DMS153 treated with DMSO at 0.1 percent for 48 hours (cell line): ENCODE results near the gene CCDC197.

Source experiments
- DNase-seq: peaks from one replicate; lab custom pipeline; 2025; ENCODE audit not compliant: unreplicated experiment; lab: John Stamatoyannopoulos, UW

The CCDC197 gene

DNA sequence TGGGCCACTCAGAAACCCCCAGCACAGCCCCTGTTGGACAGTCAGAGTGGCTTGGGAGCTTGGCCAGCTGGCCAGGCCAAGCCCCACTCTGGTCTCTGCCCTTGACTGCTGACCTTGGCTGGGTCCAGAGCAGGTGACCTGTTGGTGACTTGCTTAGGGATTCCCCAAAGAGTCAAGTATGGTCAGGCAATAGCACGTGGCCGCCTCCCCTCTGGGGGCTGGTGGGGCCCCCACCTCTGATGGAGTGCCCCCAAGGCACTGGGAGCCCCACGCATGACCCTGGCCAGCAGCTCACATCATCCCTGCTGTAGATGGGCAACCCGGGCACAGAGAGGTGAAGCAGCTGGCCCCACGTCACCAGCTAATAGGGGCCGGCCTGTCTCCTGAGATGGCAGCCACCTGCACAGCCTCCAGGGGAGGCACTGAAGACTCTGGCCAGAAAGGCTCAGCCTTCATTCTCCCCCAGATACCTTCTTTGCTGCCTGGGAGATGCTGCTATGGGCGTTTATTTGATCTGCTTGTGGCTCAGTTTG is 1.8 kb downstream of the CCDC197 start:
- no peak for DNase-seq

DNA sequence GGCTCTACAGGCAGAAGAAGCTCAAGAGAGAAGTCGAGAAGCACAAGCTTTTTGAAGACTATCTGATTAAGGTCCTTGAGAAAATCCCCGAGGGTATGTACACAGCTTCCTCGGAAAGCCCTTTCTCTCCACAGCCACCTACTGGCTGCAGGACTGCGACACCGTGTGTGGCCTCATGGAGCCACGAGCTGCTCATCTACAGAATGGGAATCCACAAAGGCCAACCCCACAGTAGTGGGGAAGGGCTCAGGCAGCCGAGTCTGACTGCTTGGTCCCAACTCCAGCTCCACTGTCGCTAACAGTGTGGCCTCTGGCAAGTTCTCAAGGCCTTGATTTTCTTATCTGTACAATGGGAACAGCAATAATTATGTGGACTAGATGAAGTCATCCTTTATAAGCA is 2.5 kb downstream of the CCDC197 start:
- DNase-seq: no peak

DNA sequence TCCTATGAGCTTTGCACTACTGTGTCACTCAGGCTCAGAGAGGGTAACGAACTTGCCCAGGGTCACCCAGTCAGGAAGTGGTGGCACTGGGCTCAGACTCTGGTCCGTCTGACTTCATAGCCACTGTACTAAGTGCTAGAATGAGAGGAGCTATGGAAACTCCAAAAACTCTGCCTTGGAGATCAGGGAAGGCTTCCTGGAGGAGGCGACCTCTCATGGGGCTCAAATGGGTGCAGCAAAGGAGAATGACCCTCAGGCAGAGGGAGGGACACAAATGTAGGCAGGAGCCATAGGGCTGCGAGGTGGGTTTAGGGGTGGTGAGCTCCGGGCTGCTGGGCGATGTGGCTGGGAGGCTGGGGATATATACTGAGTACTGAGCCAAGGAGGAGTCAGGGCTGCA is 3.2 kb downstream of the CCDC197 start:
- DNase-seq: no peak

DNA sequence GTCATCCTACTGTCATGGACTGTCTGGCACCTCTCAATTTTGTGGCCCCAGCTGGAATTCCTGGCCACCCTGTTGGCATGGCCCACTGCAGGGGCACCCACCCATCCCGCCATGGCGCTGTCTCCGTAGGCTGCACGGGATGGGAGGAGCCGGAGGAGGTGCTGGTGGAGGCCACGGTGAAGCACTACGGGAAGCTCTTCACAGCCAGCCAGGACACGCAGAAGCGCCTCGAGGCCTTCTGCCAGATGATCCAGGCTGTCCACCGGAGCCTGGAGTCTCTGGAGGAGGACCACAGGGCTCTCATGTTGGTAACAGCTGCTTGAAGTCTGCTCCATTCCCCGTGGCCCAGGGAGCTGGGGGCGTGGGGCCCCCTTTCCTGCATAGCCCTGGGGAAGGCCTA is 3.9 kb downstream of the CCDC197 start:
- DNase-seq: no peak

DNA sequence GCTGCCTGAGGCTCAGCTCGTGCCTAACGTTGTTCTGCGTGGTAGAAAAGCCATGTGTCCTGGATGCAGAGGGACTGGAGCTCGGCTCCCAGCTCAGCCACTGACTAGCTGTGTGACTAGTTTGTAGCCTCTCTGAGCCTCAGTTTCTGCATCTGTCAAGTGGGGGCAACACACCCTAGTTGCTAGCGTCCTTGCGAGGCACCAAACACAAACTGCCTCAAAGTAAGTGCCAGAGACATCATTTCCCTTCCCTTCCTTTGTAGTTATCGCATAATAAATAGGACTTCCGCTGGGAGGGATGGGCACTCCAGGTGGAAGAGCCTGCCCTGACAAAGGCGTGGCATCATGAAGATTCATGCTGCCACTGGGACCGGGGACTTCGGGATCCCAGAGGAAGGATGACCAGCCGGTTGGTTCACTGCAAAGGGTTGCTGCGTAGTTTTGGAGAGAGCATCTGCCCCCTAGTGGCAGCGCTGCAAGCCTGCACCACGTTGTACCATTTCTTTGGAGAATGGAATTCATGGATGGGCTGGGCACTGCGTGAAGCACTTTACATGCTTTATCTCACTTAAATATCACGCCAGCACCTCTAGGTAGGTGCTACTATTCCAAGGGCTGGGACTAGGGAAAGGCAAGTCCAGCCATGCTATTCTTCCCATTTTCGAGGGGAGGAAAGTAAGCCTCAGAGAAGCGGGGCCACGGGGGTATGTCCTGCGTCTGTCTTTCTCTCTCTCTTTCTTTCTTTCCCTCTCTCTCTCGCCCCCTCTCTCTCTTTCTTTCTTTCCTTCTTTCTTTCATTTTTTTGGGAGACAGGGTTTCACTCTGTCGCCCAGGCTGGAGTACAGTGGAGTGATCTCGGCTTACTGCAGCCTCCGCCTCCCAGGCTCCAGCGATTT is 4.6 kb downstream of the CCDC197 start:
- peak; percentile 55 for DNase-seq

DNA sequence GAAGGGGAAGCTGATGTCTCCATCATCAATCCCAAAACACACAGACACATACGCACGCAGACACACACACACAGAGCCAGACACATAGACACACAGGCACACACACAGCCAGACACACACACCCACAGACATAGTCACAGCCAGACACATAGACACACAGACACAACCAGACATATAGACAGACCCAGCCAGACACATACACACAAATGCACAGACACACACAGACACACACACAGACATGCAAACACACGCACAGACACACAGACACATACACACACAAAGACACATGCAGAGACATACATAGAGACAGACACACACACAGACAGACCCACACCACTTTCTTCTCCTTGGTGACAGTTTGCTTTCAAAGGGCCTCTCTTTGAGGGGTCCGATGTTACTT is 6.3 kb downstream of the CCDC197 start:
- DNase-seq: no peak

DNA sequence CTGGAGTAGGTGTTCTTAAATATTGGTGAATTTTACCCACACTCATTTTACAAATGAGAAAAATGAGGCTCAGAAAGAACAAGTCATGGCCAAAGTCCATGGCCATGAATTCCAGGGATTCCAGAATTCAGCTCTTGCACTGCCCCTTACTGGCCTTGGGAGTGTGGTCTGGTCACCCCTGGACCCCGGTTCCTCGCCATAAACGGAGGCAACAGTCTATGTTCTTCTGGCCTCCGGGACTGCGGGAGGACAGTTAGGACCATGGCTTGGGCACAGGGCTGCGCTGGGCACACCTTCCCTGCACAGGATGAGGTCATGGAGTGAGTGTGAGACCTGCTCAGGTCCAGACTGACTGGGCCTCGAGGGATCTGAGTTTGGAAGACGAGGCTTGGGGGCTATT is 6.9 kb downstream of the CCDC197 start:
- no peak for DNase-seq

DNA sequence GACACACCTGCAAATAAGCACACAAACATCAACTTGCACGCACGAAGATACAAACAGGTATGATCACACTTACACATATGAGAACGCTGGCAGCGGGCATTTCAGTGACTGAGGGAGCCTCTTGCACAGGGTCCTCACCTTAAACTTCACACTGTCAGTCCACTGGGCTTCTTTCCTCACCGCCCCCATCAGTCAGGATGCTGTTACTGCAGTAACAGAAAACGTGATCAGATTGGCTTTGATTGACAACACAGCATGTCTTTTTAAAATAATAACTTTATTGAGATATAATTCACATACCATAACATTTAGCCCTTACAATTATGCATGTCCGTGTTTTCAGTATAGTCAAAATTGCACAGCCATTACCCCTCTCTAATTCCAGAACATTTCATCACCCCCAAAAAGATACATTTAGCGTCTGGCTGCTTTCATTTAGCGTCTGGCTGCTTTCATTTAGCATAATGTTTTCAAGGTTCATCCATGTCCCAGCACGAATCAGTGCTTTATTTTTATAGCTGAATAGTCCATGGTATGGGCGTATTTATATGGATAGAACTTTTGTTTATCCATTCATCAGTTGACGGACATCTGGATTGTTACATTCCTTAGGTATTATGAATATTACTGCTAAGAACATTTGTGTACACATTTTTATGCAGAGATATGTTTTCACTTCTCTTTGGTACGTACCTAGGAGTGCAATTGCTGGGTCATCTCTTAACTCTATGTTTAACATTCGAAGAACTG is 8.4 kb downstream of the CCDC197 start:
- DNase-seq: no peak

DNA sequence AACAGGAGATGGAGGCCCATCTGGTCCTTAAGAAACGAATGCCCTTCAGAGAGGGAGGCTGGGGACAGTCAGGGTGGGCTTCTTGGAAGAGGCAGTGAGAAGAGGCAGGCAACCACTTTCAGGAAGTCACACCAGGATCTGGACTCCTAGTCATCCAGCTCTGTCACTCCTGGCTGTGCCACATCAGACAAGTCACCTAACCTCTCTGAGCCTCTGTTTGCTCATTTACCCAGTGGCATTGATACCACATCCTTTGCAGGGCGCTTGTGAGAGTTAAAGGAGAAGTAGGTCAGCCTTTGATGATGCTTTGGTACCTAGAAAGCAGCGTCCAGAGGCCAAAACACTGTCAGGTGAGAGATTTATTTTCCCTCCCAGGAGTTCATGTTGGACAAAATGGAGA is 11.1 kb downstream of the CCDC197 start:
- DNase-seq: no peak

DNA sequence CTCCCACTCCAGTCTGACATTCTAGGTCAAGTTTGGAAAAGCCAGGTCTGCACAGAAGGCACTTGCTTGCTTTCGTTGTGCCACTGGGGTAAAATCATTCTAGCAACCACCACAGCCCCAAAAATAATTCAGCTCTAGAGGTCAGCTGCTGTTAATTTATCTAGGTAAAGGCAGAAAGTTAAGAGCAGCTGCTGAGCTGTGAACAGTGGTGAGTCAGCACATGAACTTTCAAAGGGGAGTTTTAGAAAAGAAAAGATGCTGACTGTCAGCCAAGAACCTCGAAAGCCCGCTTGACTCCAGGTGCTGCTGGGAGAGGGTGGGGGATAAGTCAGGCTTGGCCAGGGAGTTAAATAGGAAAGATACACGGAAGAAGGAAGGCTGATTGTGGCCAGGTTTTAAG is 12.7 kb downstream of the CCDC197 start:
- no peak for DNase-seq

DNA sequence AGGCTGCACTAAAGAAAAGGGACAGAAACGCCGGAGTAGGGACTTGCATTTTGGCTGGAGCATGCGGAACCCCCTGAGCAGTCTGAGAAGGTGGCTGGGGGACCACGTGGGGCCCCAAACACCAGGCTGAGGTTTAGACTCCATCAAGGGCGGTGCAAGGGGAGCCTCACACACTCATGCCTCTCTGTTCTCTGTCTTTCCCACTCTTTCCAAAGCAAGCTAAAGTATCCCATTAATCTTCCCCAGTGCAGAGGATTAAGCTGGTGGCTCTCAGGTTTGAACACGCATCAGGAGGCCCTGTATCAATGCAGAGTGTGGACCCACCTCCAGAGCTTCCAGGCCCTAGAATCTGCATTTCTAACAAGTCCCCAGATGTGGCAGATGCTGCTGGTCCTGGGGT is 13.5 kb downstream of the CCDC197 start:
- no peak for DNase-seq

DNA sequence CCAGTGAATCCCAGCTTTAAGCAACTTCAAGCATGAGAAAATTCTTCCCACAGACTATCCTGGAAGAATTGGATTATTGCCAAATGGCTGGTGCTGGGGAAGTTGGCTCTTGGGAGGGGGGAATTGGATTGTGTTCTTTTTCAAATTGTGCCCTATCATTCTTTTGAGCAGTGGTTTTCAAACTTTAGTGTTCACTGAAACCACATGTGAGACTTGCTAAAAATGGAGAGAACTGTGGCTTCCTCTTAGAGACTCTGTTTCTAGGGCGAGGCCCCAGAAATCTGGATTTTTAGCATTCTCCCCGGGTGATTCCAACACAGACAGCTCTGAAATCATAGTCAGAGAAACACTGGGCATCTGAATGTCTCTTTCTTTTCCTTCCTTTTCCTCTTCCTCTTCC is 14.7 kb downstream of the CCDC197 start:
- DNase-seq: no peak

DNA sequence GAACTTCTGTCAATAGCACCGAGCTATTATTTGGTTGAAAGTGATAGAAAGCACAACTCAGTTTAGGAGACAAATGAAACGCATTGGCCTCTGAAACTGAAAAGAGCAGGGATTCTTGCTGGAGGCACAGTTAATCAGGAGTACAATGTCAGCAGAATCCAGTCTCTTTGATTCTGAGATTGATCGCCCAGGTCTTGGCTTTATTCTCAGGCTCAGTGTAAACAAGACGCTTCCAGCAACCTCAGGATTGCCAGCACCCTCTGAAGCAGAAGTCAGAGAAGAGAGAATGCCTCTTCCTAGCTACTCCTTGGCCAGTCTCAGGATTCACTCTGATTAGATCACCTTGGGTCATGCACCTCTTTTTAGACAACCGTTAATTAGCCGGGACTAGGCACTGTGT is 17.3 kb downstream of the CCDC197 start:
- no peak for DNase-seq

DNA sequence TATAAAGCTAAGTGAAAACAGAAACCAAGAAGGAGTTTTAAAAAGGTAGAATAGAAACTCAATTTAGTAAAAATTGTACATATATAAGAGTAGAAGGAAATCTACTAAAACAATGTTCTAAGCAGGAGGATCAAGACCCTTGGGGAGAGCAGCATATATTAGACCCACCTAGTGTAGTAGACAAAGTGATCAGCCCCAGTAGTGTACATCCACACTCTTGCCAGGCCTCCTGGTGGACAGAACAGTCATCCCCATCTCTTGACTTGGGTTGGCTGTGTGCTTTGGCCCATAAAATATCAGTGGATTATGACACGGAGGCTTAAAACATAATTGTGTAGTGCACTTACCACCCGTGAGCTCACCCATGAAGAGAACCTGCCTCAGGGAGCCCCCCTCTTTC is 18.1 kb downstream of the CCDC197 start:
- DNase-seq: no peak

DNA sequence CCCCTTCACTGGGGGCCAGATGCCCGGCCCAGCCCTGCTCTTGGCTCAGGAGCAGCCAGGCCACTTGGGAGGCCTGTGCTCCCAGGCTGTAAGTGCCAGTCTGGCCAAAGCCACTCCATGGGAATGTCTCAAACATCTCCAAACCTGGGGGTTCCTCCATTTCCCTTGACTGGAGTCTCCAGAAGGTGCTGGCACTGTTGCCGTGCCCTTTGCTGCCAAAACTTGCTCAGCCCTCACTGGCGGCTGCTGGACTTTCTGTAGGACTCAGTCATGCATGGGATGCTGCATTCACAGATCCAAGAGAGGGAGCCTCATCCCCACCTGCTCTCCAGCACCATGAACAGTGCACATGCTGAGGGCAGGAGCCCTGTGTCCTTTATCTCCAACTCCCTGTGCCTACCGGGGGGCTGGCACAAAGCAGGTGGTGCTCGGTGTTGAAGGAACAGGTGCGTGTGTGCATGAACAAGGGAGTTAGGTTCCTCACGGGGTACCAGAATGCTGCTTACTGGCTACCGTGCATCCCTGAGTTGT is 19.4 kb downstream of the CCDC197 start:
- DNase-seq: no peak

DNA sequence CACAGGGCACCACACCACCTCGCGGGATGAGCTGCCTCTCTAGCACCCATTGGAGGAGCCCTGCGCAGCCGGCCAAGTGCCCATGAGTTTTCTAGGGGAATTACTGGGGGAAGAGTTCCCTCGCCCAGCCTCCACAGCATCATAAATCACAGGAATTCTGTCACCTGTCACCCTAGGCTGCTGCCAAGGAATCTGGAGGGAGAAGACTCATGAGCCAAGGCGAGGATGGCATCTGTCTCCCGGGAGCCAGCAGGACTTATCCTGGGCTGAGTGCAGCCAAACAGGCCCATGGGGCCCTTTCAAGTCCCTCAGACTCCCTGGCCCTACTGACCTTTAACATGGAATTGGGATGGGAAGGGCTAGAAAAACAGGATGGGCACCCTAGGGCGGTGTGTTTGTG is 21.2 kb downstream of the CCDC197 start:
- DNase-seq: no peak

DNA sequence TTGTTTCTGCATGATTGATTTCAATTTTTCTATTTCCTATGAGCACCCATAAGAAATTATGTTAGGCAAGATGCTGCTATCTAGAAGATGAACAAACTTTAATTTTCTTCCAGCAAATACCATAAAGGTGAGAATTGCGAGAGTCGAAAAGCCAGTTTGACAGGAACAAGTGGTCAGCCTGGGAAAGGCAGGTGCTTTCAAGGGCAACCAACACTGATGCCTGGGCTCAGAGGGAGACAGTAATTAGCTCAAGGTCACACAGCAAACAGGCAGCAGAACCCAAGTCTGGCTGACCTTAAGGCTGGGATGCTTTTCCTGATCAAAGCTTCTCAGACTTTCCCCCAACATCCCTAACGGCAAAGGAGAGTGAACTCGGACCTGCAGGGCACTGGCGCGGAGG is 22.2 kb downstream of the CCDC197 start:
- no peak for DNase-seq

DNA sequence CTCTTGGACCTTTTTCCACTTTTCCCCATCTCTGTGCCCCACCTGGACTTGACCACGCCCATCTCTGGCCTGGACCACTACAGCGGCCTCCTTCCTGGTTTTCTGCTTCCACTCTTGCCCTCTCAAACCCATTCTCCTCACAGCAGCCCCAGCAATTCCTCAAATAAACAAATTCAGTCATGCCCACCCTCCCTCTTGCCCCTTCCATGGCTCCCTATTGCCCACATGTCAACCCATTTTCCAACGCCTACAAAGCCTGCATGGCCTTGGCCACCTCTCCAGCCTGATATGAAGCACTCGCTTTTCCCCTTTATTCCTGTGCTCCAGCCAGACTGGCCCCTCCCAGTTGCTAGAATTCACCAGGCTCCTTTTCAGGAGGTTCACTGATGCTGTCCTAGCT is 23.2 kb downstream of the CCDC197 start:
- no peak for DNase-seq

DNA sequence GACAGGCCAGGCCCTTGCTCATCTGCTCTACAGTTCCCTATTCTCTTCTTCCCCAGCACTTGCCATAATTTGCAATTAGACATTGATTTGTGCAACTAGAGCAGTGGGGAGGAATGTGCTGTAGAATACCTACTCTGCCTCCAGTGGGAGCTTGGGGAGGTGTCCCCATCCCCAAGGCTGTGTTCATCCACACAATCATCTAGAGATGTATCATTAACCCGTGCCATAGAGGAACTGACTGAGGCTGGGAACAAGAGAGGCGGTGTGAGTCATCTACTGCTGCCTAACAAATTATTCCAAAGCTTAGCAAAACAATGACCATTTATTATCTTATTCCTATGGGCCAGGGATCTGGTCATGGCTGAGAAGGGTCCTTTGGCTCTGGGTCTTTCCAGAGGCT is 23.9 kb downstream of the CCDC197 start:
- no peak for DNase-seq

DNA sequence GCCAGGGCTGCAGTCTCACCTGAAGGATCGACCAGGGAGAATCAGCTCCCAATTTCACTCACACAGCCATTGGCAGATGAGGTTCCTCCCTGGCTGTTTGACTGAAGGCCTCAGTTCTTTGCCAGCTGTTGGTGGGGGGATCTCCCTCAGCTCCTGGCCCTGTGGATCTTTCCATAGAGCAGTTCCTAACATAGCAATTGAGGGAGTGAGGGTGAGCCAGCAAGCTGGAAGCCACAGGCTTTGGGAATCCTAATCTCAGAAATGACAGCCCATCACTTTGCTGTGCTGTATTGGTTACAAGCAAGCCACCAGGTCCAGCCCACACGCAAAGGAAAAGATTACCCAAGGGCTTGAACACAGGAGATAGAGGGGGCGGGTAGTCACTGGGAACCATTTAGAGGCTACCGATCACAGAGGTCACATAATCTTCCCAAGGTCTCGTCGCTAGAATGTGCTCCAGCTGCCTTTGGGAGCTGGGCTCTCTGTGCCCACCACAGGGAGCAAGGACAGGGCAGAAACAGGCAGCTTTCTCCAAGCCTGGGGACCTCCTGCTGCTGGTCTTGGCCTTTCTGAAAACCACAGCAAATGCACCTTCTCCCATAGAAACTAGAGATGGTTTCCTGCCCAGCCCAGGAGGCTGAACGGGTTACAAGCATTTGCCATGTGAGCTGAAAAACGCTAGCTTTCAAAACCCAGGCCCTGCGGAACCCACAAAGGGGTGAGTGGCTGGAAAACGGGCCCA is 24.5 kb downstream of the CCDC197 start:
- no peak for DNase-seq
